GM12874 (cell line): Measurements from ENCODE around the gene GLE1.

Experiments used
- TF ChIP-seq, protein P1 (sequence below): IDR thresholded peaks from 2 replicates; pipeline ENCODE4 v1.5.1; 2011; ENCODE audit warnings: low read depth, mild to moderate bottlenecking, control low read depth, low read length, moderate library complexity; ENCODE audit not compliant: insufficient read depth

The GLE1 gene, protein sequence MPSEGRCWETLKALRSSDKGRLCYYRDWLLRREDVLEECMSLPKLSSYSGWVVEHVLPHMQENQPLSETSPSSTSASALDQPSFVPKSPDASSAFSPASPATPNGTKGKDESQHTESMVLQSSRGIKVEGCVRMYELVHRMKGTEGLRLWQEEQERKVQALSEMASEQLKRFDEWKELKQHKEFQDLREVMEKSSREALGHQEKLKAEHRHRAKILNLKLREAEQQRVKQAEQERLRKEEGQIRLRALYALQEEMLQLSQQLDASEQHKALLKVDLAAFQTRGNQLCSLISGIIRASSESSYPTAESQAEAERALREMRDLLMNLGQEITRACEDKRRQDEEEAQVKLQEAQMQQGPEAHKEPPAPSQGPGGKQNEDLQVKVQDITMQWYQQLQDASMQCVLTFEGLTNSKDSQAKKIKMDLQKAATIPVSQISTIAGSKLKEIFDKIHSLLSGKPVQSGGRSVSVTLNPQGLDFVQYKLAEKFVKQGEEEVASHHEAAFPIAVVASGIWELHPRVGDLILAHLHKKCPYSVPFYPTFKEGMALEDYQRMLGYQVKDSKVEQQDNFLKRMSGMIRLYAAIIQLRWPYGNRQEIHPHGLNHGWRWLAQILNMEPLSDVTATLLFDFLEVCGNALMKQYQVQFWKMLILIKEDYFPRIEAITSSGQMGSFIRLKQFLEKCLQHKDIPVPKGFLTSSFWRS

DNA sequence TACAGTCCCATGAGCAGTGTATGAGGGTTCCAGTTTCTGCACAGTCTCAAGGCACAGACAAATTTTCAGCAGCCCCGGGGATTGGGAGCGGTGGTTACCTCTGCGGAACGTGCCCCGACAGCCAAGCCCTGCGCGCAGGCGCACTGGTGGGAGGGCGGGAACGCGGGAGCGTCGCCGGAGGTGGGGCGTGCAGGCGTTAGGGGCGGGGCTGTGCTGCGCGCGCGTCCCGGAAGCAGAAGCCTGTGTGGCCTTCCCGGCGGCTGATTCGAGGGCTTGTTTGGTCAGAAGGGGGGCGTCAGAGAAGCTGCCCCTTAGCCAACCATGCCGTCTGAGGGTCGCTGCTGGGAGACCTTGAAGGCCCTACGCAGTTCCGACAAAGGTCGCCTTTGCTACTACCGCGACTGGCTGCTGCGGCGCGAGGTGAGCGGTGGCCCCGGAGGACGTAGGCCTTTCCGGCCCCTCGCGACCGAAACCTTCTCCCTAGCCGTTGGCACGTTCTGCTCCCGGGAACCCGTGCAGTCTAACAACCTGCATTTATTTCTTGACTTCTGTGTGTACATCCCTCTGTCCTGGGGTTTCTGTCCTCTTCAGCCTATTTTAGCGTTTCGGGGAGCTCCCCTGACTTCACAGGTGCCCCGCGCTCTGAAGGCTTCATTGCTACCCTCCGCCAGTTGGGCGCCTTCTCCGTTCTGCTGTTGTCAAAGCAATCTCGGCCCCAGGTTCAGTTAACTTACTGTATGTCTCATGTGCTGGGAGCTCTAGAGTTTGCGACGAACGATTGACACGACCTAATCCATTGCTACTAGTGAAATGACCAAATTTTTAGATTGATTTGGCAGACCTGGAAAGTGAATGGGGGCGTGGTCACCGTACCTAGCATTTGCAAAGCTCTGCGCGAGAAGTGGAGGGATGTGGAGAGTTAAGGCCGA, at the start of gene GLE1:
Gene GLE1 (plus strand): TSS at position 235 of the 929 bp plus-strand sequence. CDS start 87 bp downstream, at position 322.
- TF ChIP-seq, protein P1, sequence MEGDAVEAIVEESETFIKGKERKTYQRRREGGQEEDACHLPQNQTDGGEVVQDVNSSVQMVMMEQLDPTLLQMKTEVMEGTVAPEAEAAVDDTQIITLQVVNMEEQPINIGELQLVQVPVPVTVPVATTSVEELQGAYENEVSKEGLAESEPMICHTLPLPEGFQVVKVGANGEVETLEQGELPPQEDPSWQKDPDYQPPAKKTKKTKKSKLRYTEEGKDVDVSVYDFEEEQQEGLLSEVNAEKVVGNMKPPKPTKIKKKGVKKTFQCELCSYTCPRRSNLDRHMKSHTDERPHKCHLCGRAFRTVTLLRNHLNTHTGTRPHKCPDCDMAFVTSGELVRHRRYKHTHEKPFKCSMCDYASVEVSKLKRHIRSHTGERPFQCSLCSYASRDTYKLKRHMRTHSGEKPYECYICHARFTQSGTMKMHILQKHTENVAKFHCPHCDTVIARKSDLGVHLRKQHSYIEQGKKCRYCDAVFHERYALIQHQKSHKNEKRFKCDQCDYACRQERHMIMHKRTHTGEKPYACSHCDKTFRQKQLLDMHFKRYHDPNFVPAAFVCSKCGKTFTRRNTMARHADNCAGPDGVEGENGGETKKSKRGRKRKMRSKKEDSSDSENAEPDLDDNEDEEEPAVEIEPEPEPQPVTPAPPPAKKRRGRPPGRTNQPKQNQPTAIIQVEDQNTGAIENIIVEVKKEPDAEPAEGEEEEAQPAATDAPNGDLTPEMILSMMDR, result no peak

DNA sequence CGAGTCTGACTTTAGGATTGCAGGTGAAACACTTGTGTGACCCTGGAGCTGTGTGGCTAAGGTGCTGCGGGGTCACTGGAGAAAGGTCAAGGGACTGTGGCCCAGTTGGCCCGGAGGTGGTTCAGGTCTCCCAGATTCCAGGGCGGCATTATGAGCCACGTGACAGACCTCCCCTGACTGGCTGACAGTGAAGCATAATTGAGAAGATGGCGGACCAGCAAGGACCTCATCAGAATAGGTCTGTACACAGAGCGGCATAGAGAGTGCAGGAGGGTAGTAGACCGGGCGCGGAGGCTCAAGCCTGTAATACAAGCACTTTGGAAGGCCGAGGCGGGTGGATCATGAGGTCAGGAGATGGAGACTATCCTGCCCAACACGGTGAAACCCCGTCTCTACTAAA, 49.5 kb upstream of the GLE1 start:
- TF ChIP-seq, protein P1, result no peak

DNA sequence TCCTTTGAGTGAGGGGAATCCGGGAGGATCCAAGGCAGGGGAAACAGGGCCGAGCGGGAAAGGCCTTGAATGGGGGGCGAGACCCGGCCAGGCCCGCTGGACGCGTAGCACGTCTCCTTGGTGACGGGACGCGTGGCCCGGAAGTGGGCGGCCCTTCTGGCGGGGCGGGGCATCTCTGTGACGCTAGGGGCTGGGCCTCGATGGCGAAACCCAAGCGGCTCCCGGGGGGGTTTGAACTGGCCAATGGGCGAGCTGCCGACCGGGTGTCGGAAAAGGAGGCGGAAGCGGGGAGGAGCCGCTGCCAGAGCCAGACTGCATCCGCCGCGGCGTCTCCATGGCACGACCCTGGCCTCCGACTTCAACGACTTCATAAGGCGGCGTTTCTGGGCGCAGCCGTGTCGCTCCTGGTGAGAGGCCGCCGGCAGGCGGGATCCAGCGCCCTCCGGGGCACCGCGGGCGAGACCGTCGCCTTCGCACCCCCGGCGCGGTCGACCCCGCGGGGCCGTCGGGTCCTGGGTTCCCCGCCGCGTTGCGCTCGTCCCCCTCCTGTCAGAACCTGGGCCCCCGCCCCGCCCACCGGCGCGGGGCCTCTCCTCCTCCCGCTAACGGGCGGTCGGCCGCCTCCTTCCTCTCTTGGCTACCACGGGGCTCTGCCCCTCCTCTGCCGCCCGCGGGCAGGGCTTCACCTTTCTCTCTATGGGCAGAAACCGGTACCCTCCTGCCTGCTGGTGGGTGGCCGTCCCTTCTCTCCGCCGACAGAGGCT, 48.5 kb upstream of the GLE1 start, which contains the start of gene ODF2:
Gene ODF2 (plus strand): TSS at position 158 of the 764 bp plus-strand sequence. CDS start 86 bp downstream, at position 244.
- TF ChIP-seq, protein P1, result no peak

DNA sequence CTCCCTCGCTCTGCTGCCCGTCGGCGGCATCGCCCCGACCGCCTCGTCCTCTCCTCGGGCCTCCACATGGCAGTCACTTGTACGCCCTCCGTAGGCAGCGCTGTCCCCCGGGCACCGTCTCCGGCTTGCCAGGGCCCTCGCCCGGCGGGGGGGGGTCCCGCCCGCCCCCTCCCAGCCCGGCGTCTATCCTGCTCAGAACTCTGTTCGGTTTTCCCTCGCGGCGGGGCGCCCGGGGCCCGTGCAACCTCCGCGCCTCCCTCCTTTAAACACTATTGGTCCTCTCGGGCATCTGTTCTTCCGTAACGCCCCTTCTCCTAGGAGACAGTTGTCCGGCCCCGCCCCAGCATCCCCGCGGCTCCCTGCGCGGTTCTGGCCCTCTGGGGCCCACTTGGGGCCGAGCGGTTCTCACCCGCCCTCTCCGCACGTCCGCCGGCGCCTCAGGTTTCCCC, 47.9 kb upstream of the GLE1 start:
- TF ChIP-seq, protein P1, result no peak

DNA sequence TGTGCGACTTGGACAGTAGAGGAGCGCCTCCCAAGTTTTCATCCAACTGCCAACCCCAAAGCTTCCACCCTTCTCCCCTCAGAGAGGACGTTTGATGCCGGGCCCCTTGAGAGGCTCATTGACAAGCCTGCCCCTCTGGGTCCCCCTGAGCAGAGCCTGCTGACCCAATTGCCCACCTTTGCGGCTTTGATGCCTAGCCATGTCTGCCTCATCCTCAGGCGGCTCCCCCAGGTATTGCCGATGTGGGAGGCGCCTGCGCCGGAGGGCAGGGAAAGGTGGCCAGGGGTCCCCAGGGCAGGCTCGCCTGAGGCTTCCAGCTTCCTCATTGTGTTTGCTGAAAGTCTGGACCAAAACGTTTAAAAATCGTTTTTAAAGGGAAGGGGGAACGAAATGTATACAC, 47.3 kb upstream of the GLE1 start:
- TF ChIP-seq, protein P1, result no peak

DNA sequence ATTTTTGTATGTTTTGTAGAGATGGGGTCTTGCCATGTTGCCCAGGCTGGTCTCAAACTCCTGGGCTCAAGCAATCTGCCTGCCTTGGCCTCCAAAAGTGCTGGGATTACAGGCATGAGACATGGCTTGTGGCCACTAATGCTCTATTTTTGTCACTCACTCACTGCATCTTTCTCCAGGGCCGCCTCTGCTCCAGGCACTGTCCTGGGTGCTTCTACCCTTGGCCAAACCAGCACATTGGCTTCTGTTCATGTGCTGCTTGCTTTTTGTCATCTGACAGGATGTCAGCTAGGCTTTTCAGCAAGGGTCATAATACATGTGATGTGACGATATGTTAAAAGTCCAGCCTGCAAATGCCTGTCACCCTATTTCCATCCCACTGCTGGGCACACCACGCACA, 45.5 kb upstream of the GLE1 start:
- TF ChIP-seq, protein P1, result no peak
